IPS-18a (cell line): ENCODE data around the gene C13orf46.

Experiments
- H3K27ac ChIP-seq: one replicate; pipeline ENCODE4 v1.5.1; 2013; ENCODE audit warnings: low read length
- H3K27me3 ChIP-seq: one replicate; pipeline ENCODE4 v1.6.1; 2013; ENCODE audit warnings: mild to moderate bottlenecking, low read length; ENCODE audit not compliant: control insufficient read depth, insufficient read depth
- H3K36me3 ChIP-seq: one replicate; pipeline ENCODE4 v1.6.1; 2013; ENCODE audit warnings: low read depth, low read length; ENCODE audit not compliant: control insufficient read depth
- H3K4me1 ChIP-seq: one replicate; pipeline ENCODE4 v1.6.1; 2013; ENCODE audit warnings: low read depth, low read length; ENCODE audit not compliant: control insufficient read depth
- H3K4me3 ChIP-seq: one replicate; pipeline ENCODE4 v1.5.1; 2013; ENCODE audit warnings: low read length
- H3K9ac ChIP-seq: one replicate; pipeline ENCODE4 v1.6.1; 2013; ENCODE audit warnings: mild to moderate bottlenecking, low read length, moderate library complexity
- H3K9me3 ChIP-seq: one replicate; pipeline ENCODE4 v1.6.1; 2013; ENCODE audit warnings: low read depth, low read length; ENCODE audit not compliant: control insufficient read depth

The C13orf46 gene

DNA sequence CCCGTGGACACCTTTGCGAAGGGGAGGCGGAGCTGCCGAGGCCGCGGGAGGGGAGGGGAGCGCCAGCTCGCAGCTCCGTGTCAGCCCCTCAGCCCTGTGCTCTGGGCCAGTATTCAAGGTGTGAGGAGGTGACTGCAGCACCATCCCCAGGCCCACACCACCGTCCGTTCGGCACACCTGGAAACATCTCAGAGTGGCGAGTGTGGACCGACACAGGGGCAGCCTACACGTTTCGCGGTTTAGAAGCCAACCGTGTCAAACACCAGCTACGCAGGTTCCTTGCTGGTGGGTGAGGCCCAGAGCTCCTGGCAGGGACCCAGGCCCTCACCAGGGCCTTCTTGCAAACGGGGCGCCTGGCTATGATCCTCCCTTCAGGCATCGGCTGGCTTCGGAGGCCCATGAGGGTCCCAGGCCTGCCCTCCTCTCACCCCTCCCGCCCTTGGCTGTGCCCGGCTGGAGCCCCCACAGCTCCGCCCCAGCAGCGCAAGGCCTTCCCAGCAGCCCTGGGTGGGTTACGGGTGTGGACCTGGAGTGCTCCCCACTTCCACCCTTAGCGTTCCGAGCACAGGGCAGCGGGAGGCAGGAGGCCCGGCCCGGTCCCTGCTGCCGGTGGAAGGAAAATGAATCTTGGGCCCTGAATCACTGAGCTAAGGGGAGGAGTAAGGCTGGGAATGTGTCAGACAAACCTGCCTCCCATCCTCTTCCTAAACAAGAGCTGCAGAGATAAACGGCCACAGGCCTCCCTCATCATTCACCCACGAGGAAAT, 1.2 kb downstream of the C13orf46 start:
- Histone ChIP-seq H3K27ac (no peak overlapping the region), H3K4me1 (no peaks in the 10 kb centered on the region)

DNA sequence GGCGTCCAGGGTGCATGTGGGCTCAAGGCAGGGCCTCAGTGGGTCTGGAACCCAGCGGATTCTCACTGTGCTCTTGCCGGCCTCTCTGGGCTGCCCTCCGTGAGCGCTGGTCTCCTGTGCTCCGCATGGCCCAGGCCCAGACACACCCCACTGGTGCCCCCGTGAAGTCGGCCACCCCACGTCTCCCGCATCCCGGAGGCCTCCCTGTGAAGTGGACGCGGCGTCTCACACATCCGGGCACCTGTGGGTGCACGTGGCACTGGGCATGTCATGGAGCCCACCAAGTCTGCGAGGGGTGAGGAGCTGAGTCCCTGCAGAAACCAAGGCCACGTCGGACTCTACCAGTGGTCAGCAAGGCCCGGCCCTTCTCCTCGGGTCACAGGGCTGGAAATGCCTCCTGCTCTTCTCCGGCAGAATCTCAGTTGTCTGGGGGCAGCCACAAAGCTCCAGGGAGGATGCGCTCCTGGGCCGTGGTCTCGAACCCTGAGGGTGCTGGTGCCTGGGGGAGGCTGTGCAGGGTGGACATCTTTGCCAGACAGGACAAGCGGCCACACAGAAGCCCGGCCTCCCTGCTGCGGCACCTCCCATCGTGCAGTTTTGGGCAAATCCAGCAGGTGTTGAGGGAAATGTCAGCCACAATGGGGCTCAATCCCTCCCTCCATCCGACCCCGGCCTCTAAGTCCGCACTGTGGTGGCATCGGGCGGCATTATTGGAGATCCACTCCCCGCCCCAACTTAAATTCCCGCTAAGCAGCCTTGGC, 2.2 kb downstream of the C13orf46 start:
- Histone ChIP-seq H3K27ac (no peak overlapping the region), H3K36me3 (no peaks in the 10 kb centered on the region), H3K9me3 (no peaks in the 10 kb centered on the region), H3K4me1 (no peaks in the 10 kb centered on the region), H3K9ac (no peak overlapping the region), H3K4me3 (no peak overlapping the region), H3K27me3 (no peaks in the 10 kb centered on the region)

More for the DNA sequence above, 1.2 kb downstream of the C13orf46 start:
- no peak overlapping the region for H3K9ac ChIP-seq
- H3K9me3 ChIP-seq = no peaks in the 10 kb centered on the region
- no peaks in the 10 kb centered on the region for H3K36me3 ChIP-seq
- no peaks in the 10 kb centered on the region for H3K27me3 ChIP-seq
- H3K4me3 ChIP-seq = no peak overlapping the region

DNA sequence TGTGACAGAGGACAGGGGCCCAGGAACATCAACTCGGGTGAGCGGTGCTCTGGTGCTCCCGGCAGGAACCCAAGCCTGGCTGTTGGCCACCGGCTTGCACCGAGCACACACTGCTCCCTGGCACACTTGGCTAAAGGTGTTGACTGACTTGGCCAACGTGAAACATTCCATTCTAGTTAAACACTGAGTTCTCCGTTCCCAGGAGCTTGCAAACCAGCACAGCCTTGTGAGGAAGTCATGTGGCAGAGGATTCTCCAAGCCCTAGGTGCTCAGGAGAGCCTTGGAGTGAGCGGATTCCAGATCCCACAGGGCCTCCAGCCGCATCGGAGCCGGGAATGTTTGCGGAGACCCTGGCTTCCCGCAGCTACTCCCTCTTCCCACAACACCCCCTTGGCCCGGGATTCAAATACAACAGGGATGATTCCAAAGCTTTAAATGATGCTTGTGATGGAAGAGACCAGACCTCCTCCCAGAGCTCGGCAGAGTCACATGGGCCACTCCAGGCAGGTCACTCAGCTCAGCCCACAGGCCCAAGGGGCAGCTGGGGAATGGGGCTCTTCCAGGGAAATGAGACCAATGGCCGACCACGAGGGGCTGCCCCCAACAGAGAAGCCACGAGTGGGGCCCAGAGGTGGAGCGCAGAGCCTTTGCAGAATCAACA, 2.9 kb downstream of the C13orf46 start:
- Histone ChIP-seq H3K9me3 (no peaks in the 10 kb centered on the region), H3K4me1 (no peaks in the 10 kb centered on the region), H3K27me3 (no peaks in the 10 kb centered on the region), H3K9ac (no peak overlapping the region), H3K36me3 (no peaks in the 10 kb centered on the region), H3K27ac (no peak overlapping the region), H3K4me3 (no peak overlapping the region)

DNA sequence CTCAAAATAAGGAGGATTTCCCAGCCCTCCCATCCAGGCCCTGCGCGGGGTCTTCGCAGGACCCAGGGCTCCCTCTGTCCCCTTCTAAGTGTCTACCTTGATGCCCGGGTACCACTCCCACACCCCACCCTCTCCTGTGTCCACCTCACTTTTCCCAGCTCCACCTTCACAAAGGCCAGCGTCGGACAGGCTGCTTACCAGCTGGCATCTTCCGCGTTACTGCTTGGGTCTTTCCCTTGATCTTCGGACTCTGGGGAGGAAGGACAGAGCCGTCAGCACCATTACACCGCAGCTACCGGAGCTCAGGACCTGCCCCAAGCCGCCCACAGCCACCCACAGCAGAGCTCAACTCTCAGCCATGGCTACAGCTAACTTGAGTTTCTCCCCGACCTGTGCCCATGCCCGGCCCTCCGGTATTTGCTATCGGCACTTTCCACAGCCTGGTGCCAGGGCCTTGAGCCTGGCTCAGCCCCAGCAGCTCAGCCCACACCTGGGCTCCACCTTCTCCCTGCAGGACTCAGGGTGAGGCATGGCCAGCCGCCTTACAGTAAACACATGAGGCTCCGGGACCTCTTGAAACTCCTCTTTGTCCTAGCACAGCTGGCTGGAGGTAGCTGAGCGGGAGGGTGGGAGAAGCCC, 3.8 kb downstream of the C13orf46 start:
- Histone ChIP-seq H3K27me3 (no peaks in the 10 kb centered on the region), H3K9me3 (no peaks in the 10 kb centered on the region), H3K36me3 (no peaks in the 10 kb centered on the region), H3K4me3 (no peak overlapping the region), H3K9ac (no peak overlapping the region), H3K27ac (no peak overlapping the region), H3K4me1 (no peaks in the 10 kb centered on the region)

DNA sequence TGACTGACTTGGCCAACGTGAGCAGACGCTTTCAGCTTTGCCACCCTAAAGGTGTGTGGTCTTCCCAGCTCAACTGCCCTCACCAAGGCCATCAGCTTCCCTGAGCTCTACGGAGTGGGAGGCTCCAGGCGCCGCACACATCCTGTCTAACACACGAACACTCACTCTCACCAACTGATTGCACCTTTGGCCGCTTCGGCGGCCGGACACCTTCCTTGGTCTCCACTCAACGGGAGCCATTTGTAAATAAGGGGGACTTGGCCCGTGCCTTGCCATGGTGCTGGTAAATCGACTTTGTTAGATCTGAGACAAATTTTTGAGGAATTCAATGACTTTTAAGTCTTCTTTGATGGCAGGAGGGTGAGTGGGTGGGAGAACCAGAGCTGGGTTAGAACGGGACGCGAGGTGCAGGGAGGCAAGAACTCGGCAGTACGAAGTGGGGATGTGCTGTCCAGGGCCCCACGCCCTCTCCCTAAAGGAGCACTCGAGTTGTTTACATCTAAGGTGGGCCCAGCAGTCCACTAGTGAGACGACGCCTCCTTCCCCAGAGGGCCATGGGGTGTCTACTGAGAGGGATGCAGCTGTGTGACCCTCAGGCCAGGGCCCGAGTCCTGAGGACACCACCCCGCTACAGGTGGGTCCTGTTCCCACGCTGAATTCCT, 4.4 kb downstream of the C13orf46 start:
- Histone ChIP-seq H3K36me3 (no peaks in the 10 kb centered on the region), H3K27ac (no peak overlapping the region), H3K9me3 (no peaks in the 10 kb centered on the region), H3K27me3 (no peaks in the 10 kb centered on the region), H3K4me1 (no peaks in the 10 kb centered on the region), H3K9ac (no peak overlapping the region), H3K4me3 (no peak overlapping the region)

DNA sequence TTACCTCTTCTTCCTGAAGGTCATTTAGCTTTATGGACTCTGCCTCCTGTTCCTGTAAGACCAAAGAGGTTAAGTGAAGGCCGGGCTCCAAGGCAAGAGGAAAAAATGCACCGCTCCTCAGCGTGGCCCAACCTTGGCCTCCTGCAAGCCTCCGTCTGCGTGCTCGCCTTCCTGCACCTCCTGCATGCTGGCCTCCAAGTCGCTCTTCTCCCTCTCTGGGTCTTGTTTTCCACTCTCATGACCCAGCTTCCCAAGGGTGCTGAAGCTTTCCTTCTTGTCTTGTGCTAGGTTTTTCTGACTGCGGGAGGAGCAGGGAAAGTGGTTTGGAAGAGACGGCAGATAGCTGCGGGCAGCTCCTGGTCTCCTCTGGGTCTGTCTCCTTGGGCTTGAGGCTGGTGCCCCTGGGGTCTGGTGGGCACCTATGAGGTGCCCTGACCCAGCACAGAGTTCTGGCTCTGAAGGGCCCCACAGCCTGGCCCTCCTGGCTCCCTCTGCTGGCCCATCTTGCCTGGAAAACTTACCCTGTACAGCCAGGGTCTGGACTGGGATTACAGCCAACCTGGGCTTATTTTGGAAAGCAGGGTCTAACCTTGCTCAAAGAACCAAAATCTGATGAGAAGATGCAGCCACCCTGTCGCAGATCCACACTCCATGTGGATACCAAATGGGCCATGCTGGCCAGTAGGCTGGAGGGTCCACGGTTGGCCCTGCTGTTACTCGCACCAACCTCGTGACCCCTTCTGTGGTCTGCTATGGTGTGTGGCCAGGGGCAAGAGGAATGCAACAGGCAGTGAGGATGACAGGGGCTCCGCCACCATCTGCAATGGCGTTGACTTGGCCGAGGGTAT, 5.2 kb downstream of the C13orf46 start:
- Histone ChIP-seq H3K36me3 (no peaks in the 10 kb centered on the region), H3K4me1 (no peaks in the 10 kb centered on the region), H3K4me3 (no peak overlapping the region), H3K27me3 (no peaks in the 10 kb centered on the region), H3K9ac (no peak overlapping the region), H3K27ac (no peak overlapping the region), H3K9me3 (no peaks in the 10 kb centered on the region)

DNA sequence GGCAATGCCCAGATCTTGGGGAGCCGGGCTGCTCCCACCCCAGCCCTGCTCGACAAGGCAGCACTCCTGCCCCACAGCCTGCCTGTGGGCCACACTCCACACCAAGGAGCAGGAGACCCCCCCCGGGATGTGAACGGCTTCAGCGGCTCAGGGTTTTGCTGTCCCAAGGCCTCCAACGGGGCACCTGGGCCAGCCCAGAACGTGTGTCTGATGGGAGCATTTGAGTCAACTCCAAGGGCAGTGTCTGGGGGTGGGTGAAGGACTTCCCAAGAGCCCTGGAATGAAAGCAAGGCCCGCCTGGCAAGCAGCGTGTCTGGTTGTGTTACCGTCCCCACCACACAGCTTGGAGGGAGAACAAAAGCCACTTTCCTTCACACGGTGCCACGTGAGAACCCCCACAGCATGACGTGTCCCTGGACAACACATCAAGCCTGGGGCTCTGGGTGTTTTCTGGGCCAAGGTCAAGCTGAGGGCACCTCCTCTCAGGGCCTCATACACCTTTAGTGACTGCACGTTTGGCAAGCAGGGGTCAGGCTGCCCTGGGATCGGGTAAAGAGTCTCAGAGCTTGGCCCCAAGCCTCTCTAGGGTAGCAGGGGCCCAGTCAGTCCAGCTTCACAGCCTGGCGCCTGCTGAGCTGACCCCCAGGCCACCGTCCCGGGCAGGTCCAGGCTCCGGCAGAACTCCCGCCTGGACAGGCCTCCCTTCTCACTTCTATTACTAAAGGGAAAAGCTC, 6.0 kb downstream of the C13orf46 start:
- no peaks in the 10 kb centered on the region for H3K36me3 ChIP-seq
- H3K9me3 ChIP-seq = no peaks in the 10 kb centered on the region
- no peaks in the 10 kb centered on the region for H3K27me3 ChIP-seq
- H3K4me1 ChIP-seq = no peaks in the 10 kb centered on the region
- H3K9ac ChIP-seq = no peak overlapping the region
- H3K27ac ChIP-seq = no peak overlapping the region
- no peak overlapping the region for H3K4me3 ChIP-seq

DNA sequence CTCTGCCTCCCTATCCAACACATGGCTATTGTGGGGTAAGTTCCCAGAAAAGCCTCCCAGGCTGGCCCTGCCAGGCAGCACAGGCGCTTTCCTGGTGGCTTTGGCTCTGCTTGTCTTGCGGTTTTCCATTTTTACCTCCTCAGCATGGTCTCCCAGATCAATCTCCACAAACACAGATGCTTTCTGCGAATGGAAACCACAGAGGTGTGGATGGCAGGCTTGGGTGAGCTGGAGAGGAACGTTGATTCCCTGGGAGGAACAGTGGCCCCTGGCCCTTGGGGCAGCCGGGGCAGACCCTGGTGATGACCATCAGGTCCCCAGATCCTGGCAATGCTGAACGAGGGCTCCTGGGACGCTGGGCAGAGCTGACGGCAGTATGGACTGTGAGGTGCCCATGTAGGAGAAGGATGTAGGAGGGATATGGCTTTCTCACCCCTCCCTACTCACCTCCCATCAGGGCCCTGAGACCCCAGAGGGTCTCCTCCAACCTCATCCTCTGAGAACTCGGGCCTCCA, 6.6 kb downstream of the C13orf46 start:
- Histone ChIP-seq H3K9ac (no peak overlapping the region), H3K4me1 (no peaks in the 10 kb centered on the region), H3K36me3 (no peaks in the 10 kb centered on the region), H3K4me3 (no peak overlapping the region), H3K27me3 (no peaks in the 10 kb centered on the region), H3K27ac (no peak overlapping the region), H3K9me3 (no peaks in the 10 kb centered on the region)

DNA sequence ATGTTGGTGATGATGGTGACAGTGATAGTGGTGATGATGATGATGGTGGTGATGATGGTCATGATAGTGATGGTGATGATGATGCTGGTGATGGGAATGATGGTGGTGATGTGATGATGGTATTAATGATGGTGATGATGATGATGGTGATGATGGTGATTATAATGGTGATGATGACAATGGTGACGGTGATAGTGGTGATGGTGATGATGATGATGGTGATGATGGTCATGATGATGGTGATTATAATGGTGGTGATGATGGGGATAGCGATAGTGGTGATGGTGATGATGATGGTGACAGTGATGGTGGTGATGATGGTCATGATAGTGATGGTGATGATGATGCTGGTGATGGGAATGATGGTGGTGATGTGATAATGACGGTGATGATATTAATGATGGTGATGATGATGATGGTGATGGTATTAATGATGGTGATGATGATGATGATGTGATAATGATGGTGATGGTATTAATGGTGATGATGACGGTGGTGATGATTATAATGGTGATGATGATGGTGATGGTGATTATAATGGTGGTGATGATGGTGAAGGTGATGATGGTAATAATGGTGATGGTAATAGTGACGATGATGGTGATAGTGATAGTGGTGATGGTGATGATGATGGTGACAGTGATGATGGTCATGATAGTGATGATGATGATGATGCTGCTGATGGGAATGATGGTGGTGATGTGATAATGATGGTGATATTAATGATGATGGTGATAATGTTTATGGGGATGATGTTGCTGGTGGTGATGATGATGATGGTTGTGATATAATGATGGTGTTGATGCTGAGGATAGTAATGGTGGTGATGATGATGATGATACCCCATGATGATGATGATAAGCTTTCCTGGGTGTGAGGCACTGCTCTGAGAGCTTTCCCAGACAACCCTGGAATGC, 7.7 kb downstream of the C13orf46 start:
- H3K27me3 ChIP-seq = no peaks in the 10 kb centered on the region
- H3K4me1 ChIP-seq = no peaks in the 10 kb centered on the region
- no peak overlapping the region for H3K27ac ChIP-seq
- no peak overlapping the region for H3K9ac ChIP-seq
- peaks cover 5% of the 10 kb centered on the region for H3K9me3 ChIP-seq
- H3K36me3 ChIP-seq = no peaks in the 10 kb centered on the region
- H3K4me3 ChIP-seq = no peak overlapping the region
